A549 (cell line): ENCODE data around the gene MITF. TPM values are rescaled to one million over a fixed set of nuclear protein-coding genes. Genes with fewer than 3 reads are reported as not detected.

Source experiments
- ATAC-seq, 2 experiments: fragments of 200-7000 bp in 1 of 2; fragments of >200 bp in 1 of 2; cut with Nextera tagmentation in 1 of 2; cut with Tn5 transposase in 1 of 2; 3 replicates each; pipeline versions ENCODE4 v1.8.0 to v1.9.1; 2018 to 2020; ENCODE audit warnings: mild to moderate bottlenecking in 1 of 2, moderate library complexity in 1 of 2
- CTCF ChIA-PET: fragments of 300-600 bp; sonication (Branson Sonifier 250); formaldehyde crosslinking; extraction: SDS; loops from one replicate; lab custom pipeline; 2021; ENCODE audit warnings: antibody characterized with exemption, inconsistent platforms; lab: Yijun Ruan, JAX
- POLR2A ChIA-PET: fragments of 350-600 bp; formaldehyde crosslinking; extraction: SDS; loops from one replicate; lab custom pipeline; 2021; ENCODE audit warnings: antibody characterized with exemption, inconsistent platforms; lab: Yijun Ruan, JAX
- DNase-seq, 2 experiments: peaks; one replicate each; pipeline versions ENCODE4 v3.0.0 to v3.0.0-alpha.2; 2011 to 2016; ENCODE audit warnings: low read depth in 1 of 2, low spot score in 1 of 2
- FAIRE-seq: peaks from 2 replicates; lab custom pipeline; 2011; peaks lifted over from hg19 to GRCh38; lab: Jason Lieb, UNC
- H3K27ac ChIP-seq, 2 experiments: fragments of >200 bp; sonication (Bioruptor Twin); formaldehyde crosslinking; 3 replicates each; pipeline ENCODE4 v1.5.1; 2016 to 2017
- H3K4me1 ChIP-seq: fragments of >200 bp; sonication (Bioruptor Twin); formaldehyde crosslinking; 3 replicates; pipeline ENCODE4 v1.6.1; 2016
- H3K4me2 ChIP-seq: fragments of >200 bp; sonication (Bioruptor Twin); formaldehyde crosslinking; 3 replicates; pipeline ENCODE4 v1.6.1; 2016
- H3K4me3 ChIP-seq: fragments of >200 bp; sonication (Bioruptor Twin); formaldehyde crosslinking; 3 replicates; pipeline ENCODE4 v1.5.1; 2016
- H3K9me3 ChIP-seq: fragments of >200 bp; sonication (Bioruptor Twin); formaldehyde crosslinking; 3 replicates; pipeline ENCODE4 v1.6.1; 2016
- BCL3 ChIP-seq: fragments of >200 bp; sonication (Bioruptor Twin); formaldehyde crosslinking; IDR thresholded peaks from 3 replicates; pipeline ENCODE4 v1.6.1; 2016
- CBX2 ChIP-seq: fragments of 200-600 bp; sonication (generic); IDR thresholded peaks from 2 replicates; pipeline ENCODE4 v1.6.1; 2016; ENCODE audit warnings: low read depth, mild to moderate bottlenecking, borderline replicate concordance
- CHD2 ChIP-seq: fragments of 150-350 bp; IDR thresholded peaks from 2 replicates; pipeline ENCODE4 v1.6.1; 2014; ENCODE audit warnings: low read length; ENCODE audit not compliant: partially characterized antibody
- EHF ChIP-seq: fragments of 250-450 bp; sonication (Bioruptor Pico); IDR thresholded peaks from 2 replicates; pipeline ENCODE4 v1.5.0; 2020; ENCODE audit warnings: mild to moderate bottlenecking
- EHMT2 ChIP-seq: fragments of 200-600 bp; sonication (generic); IDR thresholded peaks from 2 replicates; pipeline ENCODE4 v1.6.1; 2016; ENCODE audit warnings: antibody characterized with exemption, low read depth, mild to moderate bottlenecking, moderate library complexity
- EP300 ChIP-seq, 2 experiments: fragments of >200 bp; sonication (Bioruptor Twin); formaldehyde crosslinking; IDR thresholded peaks; 2 replicates in 1 of 2; 3 replicates in 1 of 2; pipeline ENCODE4 v1.6.1; 2016 to 2017
- ESRRA ChIP-seq: fragments of 150-350 bp; IDR thresholded peaks from 2 replicates; pipeline ENCODE4 v1.6.1; 2014; ENCODE audit warnings: mild to moderate bottlenecking, low read length, borderline replicate concordance
- FOSB ChIP-seq: fragments of 250-450 bp; sonication (Bioruptor Pico); IDR thresholded peaks from 2 replicates; pipeline ENCODE4 v1.5.0; 2020; ENCODE audit warnings: mild to moderate bottlenecking, moderate library complexity
- GATA3 ChIP-seq: IDR thresholded peaks from 2 replicates; pipeline ENCODE4 v1.6.1; 2012; ENCODE audit warnings: borderline replicate concordance
- HES2 ChIP-seq: fragments of >200 bp; sonication (Bioruptor Twin); formaldehyde crosslinking; IDR thresholded peaks from 2 replicates; pipeline ENCODE4 v1.6.1; 2016
- HMGXB4 ChIP-seq: fragments of 250-450 bp; sonication (Bioruptor Pico); IDR thresholded peaks from 2 replicates; pipeline ENCODE4 v1.5.0; 2021; ENCODE audit warnings: mild to moderate bottlenecking, moderate library complexity, borderline replicate concordance
- HOXB13 ChIP-seq: fragments of 250-450 bp; sonication (Bioruptor Pico); IDR thresholded peaks from 2 replicates; pipeline ENCODE4 v1.5.0; 2020; ENCODE audit warnings: low read depth, mild to moderate bottlenecking, moderate library complexity
- MYC ChIP-seq: IDR thresholded peaks from 2 replicates; pipeline ENCODE4 v1.6.1; 2012; ENCODE audit warnings: mild to moderate bottlenecking, inconsistent platforms, low read length, improper control_type of control experiment, borderline replicate concordance
- NPAS2 ChIP-seq: fragments of 250-450 bp; sonication (Bioruptor Pico); IDR thresholded peaks from 2 replicates; pipeline ENCODE4 v1.8.0; 2022; ENCODE audit warnings: mild to moderate bottlenecking, moderate library complexity, borderline replicate concordance
- POLR2A ChIP-seq: IDR thresholded peaks from 2 replicates; pipeline ENCODE4 v1.6.1; 2012; ENCODE audit warnings: mild to moderate bottlenecking, low read length
- POLR2AphosphoS2 ChIP-seq: conservative IDR thresholded peaks from 2 replicates; pipeline ENCODE4 v1.6.1; 2012; ENCODE audit warnings: low read length, improper control_type of control experiment, inconsistent platforms
- RFX5 ChIP-seq: fragments of 450-650 bp; IDR thresholded peaks from 2 replicates; pipeline ENCODE4 v1.7.1; 2014; ENCODE audit warnings: antibody characterized with exemption, mild to moderate bottlenecking, moderate library complexity
- SMC3 ChIP-seq: fragments of >200 bp; sonication (Bioruptor Twin); formaldehyde crosslinking; IDR thresholded peaks from 3 replicates; pipeline ENCODE4 v1.6.1; 2018; ENCODE audit warnings: inconsistent platforms
- SREBF2 ChIP-seq: fragments of 450-650 bp; IDR thresholded peaks from 2 replicates; pipeline ENCODE4 v1.6.1; 2014; ENCODE audit warnings: mild to moderate bottlenecking, moderate library complexity
- TFCP2L1 ChIP-seq: fragments of 250-450 bp; sonication (Bioruptor Pico); IDR thresholded peaks from 2 replicates; pipeline ENCODE4 v1.5.0; 2021; ENCODE audit warnings: mild to moderate bottlenecking
- ZC3H11A ChIP-seq: fragments of 450-650 bp; IDR thresholded peaks from 2 replicates; pipeline ENCODE4 v1.6.1; 2014; ENCODE audit warnings: antibody characterized with exemption, mild to moderate bottlenecking
- ZFP36 ChIP-seq: fragments of 450-650 bp; IDR thresholded peaks from 2 replicates; pipeline ENCODE4 v1.6.1; 2014; ENCODE audit warnings: borderline replicate concordance; ENCODE audit not compliant: partially characterized antibody
- WGBS: methylation state at CpG from one replicate; pipeline ENCODE4 v1.1.6; 2017; ENCODE audit errors: missing lambda C conversion rate; 5-methylcytosine and 5-hydroxymethylcytosine counted together
- polyA plus RNA-seq, 4 experiments: library from polyadenylated mRNA; depleted of rRNA in 3 of 4; stranded (reverse); fragments of >200 nt; fragmentation: RNase III in 1 of 4; extraction: RNeasy Plus Mini Kit Qiagen cat#74134 plus additional on column Dnase treatment in 1 of 4; gene quantifications; 2 replicates in 3 of 4; 3 replicates in 1 of 4; pipeline ENCODE4 v1.2.3, GENCODE V29; 2011 to 2017

The MITF gene
- polyA plus RNA-seq, 2 of the 4 experiments (the other 2 are of a cell fraction): 14.3 to 15.9 TPM

- CTCF ChIA-PET: interaction anchor here (1.1 to 2.8 kb wide), 2 partner anchors 43 to 58 kb away, joined by 3 to 7 read pairs; no protein-coding TSS in a partner anchor
- TF ChIP-seq TFCP2L1 (CRISPR knock-in tag) (no peak), SMC3 (no peak), RFX5 (no peak), CHD2 (no peak), BCL3 (no peak), SREBF2 (no peak), MYC (no peak), HES2 (no peak), POLR2AphosphoS2 (no peak), EHF (no peak), HMGXB4 (no peak)
- ATAC-seq: no peak
- WGBS: 78% methylated on average over 3 of the region's 3 CpGs
- no peak overlapping the region for H3K27ac ChIP-seq
- H3K9me3 ChIP-seq: peaks cover 6% of the 10 kb centered on the region; the same call in 1 of the 3 replicates
- no peak for FAIRE-seq
- peaks cover 12% of the 10 kb centered on the region; the same call in 1 of the 3 replicates for H3K4me1 ChIP-seq
- DNase-seq: no peak
- POLR2A ChIA-PET: no interaction called here
- no peak overlapping the region for H3K4me2 ChIP-seq
- no peak overlapping the region for H3K4me3 ChIP-seq
Observed at GRCh38 chr3:69749461-69749860, 10.2 kb downstream of the MITF start.

- CTCF ChIA-PET: interaction anchor here (0.6 to 2.8 kb wide), 2 partner anchors 15 to 42 kb away, joined by 4 to 7 read pairs; no protein-coding TSS in a partner anchor
- DNase-seq (no peak), ATAC-seq (no peak), FAIRE-seq (no peak)
- Histone ChIP-seq H3K9me3 (peaks cover 6% of the 10 kb centered on the region; the same call in 1 of the 3 replicates), H3K4me2 (no peak overlapping the region), H3K27ac (no peak overlapping the region), H3K4me3 (no peak overlapping the region), H3K4me1 (peaks cover 12% of the 10 kb centered on the region; the same call in 1 of the 3 replicates)
- TF ChIP-seq EP300 (IDR thresholded peaks at IDR 0.05) (no peak), FOSB (no peak), HOXB13 (CRISPR knock-in tag) (no peak), ESRRA (no peak), ZC3H11A (no peak)
- WGBS: 81% methylated on average over 2 of the region's 2 CpGs
- POLR2A ChIA-PET: interaction anchor here (0.7 kb wide), 1 partner anchor 11 kb away, joined by 3 read pairs; the partner anchor contains the start of gene MITF
Observed at GRCh38 chr3:69750549-69750948, 11.3 kb downstream of the MITF start.

GRCh38 chr3:69751074-69751476, 11.8 kb downstream of the MITF start:
- CTCF ChIA-PET: interaction anchor here (0.6 to 2.8 kb wide), 2 partner anchors 15 to 41 kb away, joined by 4 to 7 read pairs; no protein-coding TSS in a partner anchor
- H3K27ac ChIP-seq: no peak overlapping the region
- H3K9me3 ChIP-seq: peaks cover 6% of the 10 kb centered on the region; the same call in 1 of the 3 replicates
- H3K4me1 ChIP-seq: peaks cover 12% of the 10 kb centered on the region; the same call in 1 of the 3 replicates
- 94% methylated on average over 1 of the region's 1 CpG for WGBS
- ATAC-seq (no peak), FAIRE-seq (no peak), DNase-seq (no peak)
- POLR2A ChIA-PET: no interaction called here
- H3K4me3 ChIP-seq: no peak overlapping the region
- no peak overlapping the region for H3K4me2 ChIP-seq
- TF ChIP-seq GATA3 (no peak), HES2 (no peak), SMC3 (no peak), EHMT2 (no peak), CBX2 (no peak), ZFP36 (no peak), NPAS2 (no peak), POLR2A (no peak)
- TF ChIP-seq, all 56 proteins: peak for 0
